Endothelial cell of umbilical vein (primary cell): ENCODE results near the gene GNB1. TPM values are rescaled to one million over a fixed set of nuclear protein-coding genes. Genes with fewer than 3 reads are reported as not detected.

Experiments
- BruUV-seq: library from RNA; stranded (reverse); fragments of 400-500 nt; replicated peaks from 2 replicates; lab custom pipeline; 2021; lab: Mats Ljungman, UMichigan
- CTCF ChIA-PET: fragments of 300-600, 350-600 bp; sonication (Branson Sonifier 250); formaldehyde crosslinking; loops from one replicate; lab custom pipeline; 2021; ENCODE audit warnings: antibody characterized with exemption, inconsistent platforms; lab: Charles Lee
- POLR2A ChIA-PET: fragments of 300-600, 350-600 bp; sonication (Branson Sonifier 250); formaldehyde crosslinking; loops from one replicate; lab custom pipeline; 2021; ENCODE audit warnings: antibody characterized with exemption, inconsistent platforms; lab: Charles Lee
- DNase-seq: peaks from one replicate; pipeline ENCODE4 v3.0.0-alpha.2; 2011; ENCODE audit warnings: low read depth, low spot score
- FAIRE-seq: peaks from 2 replicates; lab custom pipeline; 2011; peaks lifted over from hg19 to GRCh38; lab: Jason Lieb, UNC
- H2AFZ ChIP-seq: 2 replicates; pipeline ENCODE4 v1.6.0; 2012; ENCODE audit warnings: low read depth, low read length, control low read depth, inconsistent platforms
- H3K27ac ChIP-seq: 2 replicates; pipeline ENCODE4 v1.5.1; 2011; ENCODE audit warnings: low read depth, mild to moderate bottlenecking, control low read depth, low read length, moderate library complexity; ENCODE audit not compliant: insufficient read depth
- H3K27me3 ChIP-seq, 2 experiments: 2 replicates each; pipeline versions ENCODE4 v1.6.0 to v1.6.1; 2011; ENCODE audit warnings: low read length in 2 of 2, mixed read lengths in 1 of 2; ENCODE audit not compliant: control insufficient read depth in 2 of 2, insufficient read depth in 2 of 2
- H3K36me3 ChIP-seq, 2 experiments: 2 replicates in 1 of 2; 3 replicates in 1 of 2; pipeline ENCODE4 v1.5.1; 2011; ENCODE audit warnings: low read length in 2 of 2, mild to moderate bottlenecking in 1 of 2, moderate library complexity in 1 of 2; ENCODE audit not compliant: control insufficient read depth in 2 of 2, insufficient read depth in 2 of 2; ENCODE audit errors: extremely low read depth in 1 of 2
- H3K4me1 ChIP-seq: 3 replicates; pipeline ENCODE4 v1.5.1; 2011; ENCODE audit warnings: mild to moderate bottlenecking, low read length; ENCODE audit not compliant: control insufficient read depth, insufficient read depth; ENCODE audit errors: extremely low read depth
- H3K4me2 ChIP-seq: 2 replicates; pipeline ENCODE4 v1.6.1; 2011; ENCODE audit warnings: low read length, control low read depth, mixed read lengths; ENCODE audit not compliant: insufficient read depth
- H3K4me3 ChIP-seq, 3 experiments: fragments of 200-600 bp in 1 of 3; sonication (generic), shearing (Covaris generic) in 1 of 3; replicated peaks in 1 of 3; 2 replicates each; pipeline ENCODE4 v1.5.1; 2011 to 2016; ENCODE audit warnings: control low read depth in 3 of 3, low read length in 3 of 3, mild to moderate bottlenecking in 2 of 3, inconsistent platforms in 1 of 3, low read depth in 1 of 3, moderate library complexity in 1 of 3; ENCODE audit not compliant: insufficient read depth in 1 of 3
- H3K79me2 ChIP-seq: 2 replicates; pipeline ENCODE4 v1.6.0; 2012; ENCODE audit warnings: low read length, inconsistent platforms; ENCODE audit not compliant: control insufficient read depth, insufficient read depth
- H3K9ac ChIP-seq: replicated peaks from 2 replicates; pipeline ENCODE3; 2011; ENCODE audit warnings: low read length, control low read depth; ENCODE audit not compliant: insufficient read depth; ENCODE audit errors: extremely low read depth
- H3K9me1 ChIP-seq: replicated peaks from 3 replicates; pipeline ENCODE4 v1.6.0; 2011; ENCODE audit warnings: mild to moderate bottlenecking, low read length; ENCODE audit not compliant: control insufficient read depth, insufficient read depth; ENCODE audit errors: extremely low read depth
- H3K9me3 ChIP-seq: replicated peaks from 2 replicates; pipeline ENCODE4 v1.5.1; 2012; ENCODE audit warnings: low read length, inconsistent platforms; ENCODE audit not compliant: control insufficient read depth, insufficient read depth
- H4K20me1 ChIP-seq: replicated peaks from 2 replicates; pipeline ENCODE3; 2011; ENCODE audit warnings: mild to moderate bottlenecking, low read length; ENCODE audit not compliant: control insufficient read depth, insufficient read depth; ENCODE audit errors: extremely low read depth
- CTCF ChIP-seq, 2 donors: IDR thresholded peaks; 1 replicate in 1 of 2; 2 replicates in 1 of 2; pipeline ENCODE4 v1.5.1; 2011; ENCODE audit warnings: low read length in 2 of 2, mild to moderate bottlenecking in 2 of 2, moderate library complexity in 2 of 2, control low read depth in 1 of 2, inconsistent platforms in 1 of 2, low read depth in 1 of 2; ENCODE audit not compliant: insufficient read depth in 1 of 2; ENCODE audit errors: extremely low read depth in 1 of 2
- EZH2 ChIP-seq: IDR thresholded peaks from 2 replicates; pipeline ENCODE4 v1.6.1; 2012; ENCODE audit warnings: borderline replicate concordance, low read depth, mild to moderate bottlenecking, moderate library complexity, low read length, inconsistent platforms; ENCODE audit not compliant: severe bottlenecking
- FOS ChIP-seq: IDR thresholded peaks from 2 replicates; pipeline ENCODE4 v1.6.1; 2011; ENCODE audit warnings: mild to moderate bottlenecking, low read length, moderate library complexity, borderline replicate concordance; ENCODE audit not compliant: insufficient read depth
- GATA2 ChIP-seq: IDR thresholded peaks from 2 replicates; pipeline ENCODE4 v1.7.0; 2011; ENCODE audit warnings: low read depth, mild to moderate bottlenecking, moderate library complexity, mixed read lengths, low read length; ENCODE audit not compliant: insufficient read length, insufficient read depth
- JUN ChIP-seq: IDR thresholded peaks from 2 replicates; pipeline ENCODE4 v1.6.1; 2011; ENCODE audit warnings: borderline replicate concordance, low read depth; ENCODE audit not compliant: insufficient read length, insufficient read depth
- MYC ChIP-seq: IDR thresholded peaks from one replicate; pipeline ENCODE4 v1.6.1; 2011; ENCODE audit warnings: mild to moderate bottlenecking, low read depth, low read length
- POLR2A ChIP-seq: IDR thresholded peaks from 2 replicates; pipeline ENCODE4 v1.6.1; 2012; ENCODE audit warnings: low read depth, mild to moderate bottlenecking, control low read depth, low read length
- POLR2AphosphoS5 ChIP-seq: IDR thresholded peaks from 2 replicates; pipeline ENCODE4 v1.6.1; 2012; ENCODE audit warnings: low read depth, mild to moderate bottlenecking, control low read depth, low read length, moderate library complexity; ENCODE audit not compliant: insufficient read depth
- dilution Hi-C: fragments of 300-500 bp; cut with MboI; formaldehyde crosslinking; loops from one replicate; pipeline ENCODE4 v1.15.0; 2019; ENCODE audit warnings: low sequenced_read_pairs; ENCODE audit not compliant: extremely low pct_ligation_motif_present
- intact Hi-C: fragments of 100-400 bp; cut with micrococcal nuclease; formaldehyde crosslinking; loops from one replicate; pipeline ENCODE4 v1.10.0; 2022
- polyA plus RNA-seq, 4 experiments: library from polyadenylated mRNA; depleted of rRNA in 3 of 4; stranded (reverse) in 3 of 4; unstranded in 1 of 4; fragments of >200 nt; gene quantifications; 2 replicates each; pipeline versions ENCODE4 v1.2.1 to v1.2.3, GENCODE V29; 2011 to 2012; ENCODE audit warnings: missing spikeins in 1 of 4
- total RNA-seq: library from RNA; stranded (reverse); gene quantifications from 2 replicates; pipeline ENCODE4 v1.2.3, GENCODE V29; 2021
- TF ChIP-seq, protein P1 (sequence below): IDR thresholded peaks from 2 replicates; pipeline ENCODE4 v1.6.1; 2011; ENCODE audit not compliant: insufficient read depth, insufficient read length

GNB1 gene
- total and polyA plus RNA-seq, 2 donors (not counting 3 experiments of a cell fraction or from before 2014, with no cell fraction given), result 501 to 529 TPM

GRCh38 chr1:1920608-1921458 is 29.9 kb upstream of the GNB1 start:
- TF ChIP-seq POLR2A (no peak), CTCF (IDR thresholded peaks at IDR 0.05; ENCODE audit: extremely low read depth in 1 of 2, insufficient read depth in 1 of 2, low read depth in 1 of 2, low read length in 2 of 2) (no peak), POLR2AphosphoS5 (no peak), MYC (no peak), GATA2 (no peak), JUN (no peak), EZH2 (no peak), FOS (no peak)
- TF ChIP-seq, protein P1, sequence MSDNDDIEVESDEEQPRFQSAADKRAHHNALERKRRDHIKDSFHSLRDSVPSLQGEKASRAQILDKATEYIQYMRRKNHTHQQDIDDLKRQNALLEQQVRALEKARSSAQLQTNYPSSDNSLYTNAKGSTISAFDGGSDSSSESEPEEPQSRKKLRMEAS, result no peak
- POLR2A ChIA-PET, result no interaction called here
- H3K4me1 ChIP-seq, result peaks cover 5% of the 10 kb centered on the region
- H3K27ac ChIP-seq, result no peak overlapping the region
- no peaks in the 10 kb centered on the region for H3K36me3 ChIP-seq
- intact Hi-C loops, result no loop called here
- H3K9me1 ChIP-seq, result no peaks in the 10 kb centered on the region
- dilution Hi-C loops, result no loop called here
- H3K27me3 ChIP-seq, result no peaks in the 10 kb centered on the region
- no peak for DNase-seq
- H3K4me3 ChIP-seq, result no peak overlapping the region
- no peaks in the 10 kb centered on the region for H3K79me2 ChIP-seq
- H3K9me3 ChIP-seq, result no peaks in the 10 kb centered on the region
- no peaks in the 10 kb centered on the region for H4K20me1 ChIP-seq
- no peak overlapping the region for H3K9ac ChIP-seq
- no peak overlapping the region for H3K4me2 ChIP-seq
- H2AFZ ChIP-seq, result no peak overlapping the region
- no peak for FAIRE-seq
- CTCF ChIA-PET, result interaction anchor here (1.0 to 1.2 kb wide), 2 partner anchors 12 to 124 kb away, joined by 3 to 5 read pairs; no protein-coding TSS in a partner anchor
- no TSS peak for BruUV-seq
